Dedifferentiated amniotic fluid mesenchymal stem cell (primary cell): ENCODE data around the gene SIAH1.
"Not testable (repeated sequence)": the region's sequence is repeated elsewhere in the genome, so short reads cannot be mapped to it uniquely, and the experiment has no call there.

Experiments
- DNase-seq: peaks from one replicate; pipeline ENCODE4 v3.0.0-alpha.2; 2016; ENCODE audit errors: extremely low spot score

The SIAH1 gene

GRCh38 chr16:48366165-48367093, 18.8 kb downstream of the SIAH1 start:
- DNase-seq, result peak; percentile 94

GRCh38 chr16:48365601-48366164, 19.5 kb downstream of the SIAH1 start:
- DNase-seq, result peak; percentile 81

- no peak for DNase-seq
These were observed 20.1 kb downstream of the SIAH1 start for GRCh38 chr16:48365025-48365600.

- no peak for DNase-seq
These were observed 23.6 kb downstream of the SIAH1 start for GRCh38 chr16:48361540-48362144.

- DNase-seq, result no peak
These were observed 24.2 kb downstream of the SIAH1 start for GRCh38 chr16:48361012-48361411.

GRCh38 chr16:48359983-48360382, 25.2 kb downstream of the SIAH1 start:
- DNase-seq, result no peak

GRCh38 chr16:48358419-48358818, 26.8 kb downstream of the SIAH1 start:
- no peak for DNase-seq

GRCh38 chr16:48356633-48357376, 28.4 kb downstream of the SIAH1 start:
- DNase-seq, result no peak

- DNase-seq, result no peak
These were observed 30.0 kb downstream of the SIAH1 start for GRCh38 chr16:48354877-48355855.

GRCh38 chr16:48354385-48354784, 30.8 kb downstream of the SIAH1 start:
- DNase-seq, result not testable (repeated sequence)

GRCh38 chr16:48353565-48354163, 31.5 kb downstream of the SIAH1 start:
- peak; percentile 56 for DNase-seq

- DNase-seq, result no peak
These were observed 32.4 kb downstream of the SIAH1 start for GRCh38 chr16:48352648-48353390.

- DNase-seq, result no peak
These were observed 34.5 kb downstream of the SIAH1 start for GRCh38 chr16:48350736-48351135.

GRCh38 chr16:48347980-48348379, 37.2 kb downstream of the SIAH1 start:
- no peak for DNase-seq

GRCh38 chr16:48347191-48347865, 37.9 kb downstream of the SIAH1 start:
- no peak for DNase-seq

- DNase-seq, result no peak
These were observed 42.6 kb downstream of the SIAH1 start for GRCh38 chr16:48342591-48342990.

GRCh38 chr16:48340054-48340453, 45.2 kb downstream of the SIAH1 start:
- DNase-seq, result no peak

- DNase-seq, result peak; percentile 71
These were observed 49.3 kb downstream of the SIAH1 start for GRCh38 chr16:48335961-48336360.

GRCh38 chr16:48334325-48334724, 50.9 kb downstream of the SIAH1 start:
- no peak for DNase-seq
